Measurements from ENCODE around the gene SLC11A2.

SLC11A2 gene

DNA sequence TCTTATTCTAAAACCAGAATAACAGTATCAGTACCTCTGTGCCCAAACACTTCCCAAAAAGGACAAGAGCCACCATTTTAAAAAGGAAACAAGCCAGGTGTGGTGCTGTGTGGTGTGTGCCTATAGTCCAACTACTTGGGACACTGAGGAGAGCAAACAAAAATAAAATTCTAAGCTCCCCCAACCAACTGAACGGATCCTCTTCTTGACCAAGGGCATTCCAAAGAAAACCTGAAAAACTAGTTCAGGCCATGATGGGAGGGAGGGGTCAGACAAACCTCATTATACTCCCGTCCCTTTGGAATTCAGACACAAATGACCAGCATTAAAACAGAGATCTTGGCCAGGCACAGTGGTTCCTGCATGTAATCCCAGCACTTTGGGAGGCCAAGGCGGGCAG, 20.5 kb downstream of the SLC11A2 start:
- ATAC-seq = no peak
- no peak for TF ChIP-seq ZNF8 (CRISPR knock-in tag; IDR thresholded peaks at IDR 0.05)
- no peak for TF ChIP-seq TOX (CRISPR knock-in tag; IDR thresholded peaks at IDR 0.05; ENCODE audit: borderline replicate concordance)
- TF ChIP-seq, protein P1, sequence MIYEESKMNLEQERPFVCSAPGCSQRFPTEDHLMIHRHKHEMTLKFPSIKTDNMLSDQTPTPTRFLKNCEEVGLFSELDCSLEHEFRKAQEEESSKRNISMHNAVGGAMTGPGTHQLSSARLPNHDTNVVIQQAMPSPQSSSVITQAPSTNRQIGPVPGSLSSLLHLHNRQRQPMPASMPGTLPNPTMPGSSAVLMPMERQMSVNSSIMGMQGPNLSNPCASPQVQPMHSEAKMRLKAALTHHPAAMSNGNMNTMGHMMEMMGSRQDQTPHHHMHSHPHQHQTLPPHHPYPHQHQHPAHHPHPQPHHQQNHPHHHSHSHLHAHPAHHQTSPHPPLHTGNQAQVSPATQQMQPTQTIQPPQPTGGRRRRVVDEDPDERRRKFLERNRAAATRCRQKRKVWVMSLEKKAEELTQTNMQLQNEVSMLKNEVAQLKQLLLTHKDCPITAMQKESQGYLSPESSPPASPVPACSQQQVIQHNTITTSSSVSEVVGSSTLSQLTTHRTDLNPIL (CRISPR knock-in tag; IDR thresholded peaks at IDR 0.05; ENCODE audit: low read depth) = no peak
- TF ChIP-seq ZNF70 (CRISPR knock-in tag; IDR thresholded peaks at IDR 0.05) = no peak
- no peak for TF ChIP-seq ZC3H10 (CRISPR knock-in tag; IDR thresholded peaks at IDR 0.05)
- TF ChIP-seq GLIS3 (CRISPR knock-in tag; IDR thresholded peaks at IDR 0.05) = no peak
- TF ChIP-seq, protein P2, sequence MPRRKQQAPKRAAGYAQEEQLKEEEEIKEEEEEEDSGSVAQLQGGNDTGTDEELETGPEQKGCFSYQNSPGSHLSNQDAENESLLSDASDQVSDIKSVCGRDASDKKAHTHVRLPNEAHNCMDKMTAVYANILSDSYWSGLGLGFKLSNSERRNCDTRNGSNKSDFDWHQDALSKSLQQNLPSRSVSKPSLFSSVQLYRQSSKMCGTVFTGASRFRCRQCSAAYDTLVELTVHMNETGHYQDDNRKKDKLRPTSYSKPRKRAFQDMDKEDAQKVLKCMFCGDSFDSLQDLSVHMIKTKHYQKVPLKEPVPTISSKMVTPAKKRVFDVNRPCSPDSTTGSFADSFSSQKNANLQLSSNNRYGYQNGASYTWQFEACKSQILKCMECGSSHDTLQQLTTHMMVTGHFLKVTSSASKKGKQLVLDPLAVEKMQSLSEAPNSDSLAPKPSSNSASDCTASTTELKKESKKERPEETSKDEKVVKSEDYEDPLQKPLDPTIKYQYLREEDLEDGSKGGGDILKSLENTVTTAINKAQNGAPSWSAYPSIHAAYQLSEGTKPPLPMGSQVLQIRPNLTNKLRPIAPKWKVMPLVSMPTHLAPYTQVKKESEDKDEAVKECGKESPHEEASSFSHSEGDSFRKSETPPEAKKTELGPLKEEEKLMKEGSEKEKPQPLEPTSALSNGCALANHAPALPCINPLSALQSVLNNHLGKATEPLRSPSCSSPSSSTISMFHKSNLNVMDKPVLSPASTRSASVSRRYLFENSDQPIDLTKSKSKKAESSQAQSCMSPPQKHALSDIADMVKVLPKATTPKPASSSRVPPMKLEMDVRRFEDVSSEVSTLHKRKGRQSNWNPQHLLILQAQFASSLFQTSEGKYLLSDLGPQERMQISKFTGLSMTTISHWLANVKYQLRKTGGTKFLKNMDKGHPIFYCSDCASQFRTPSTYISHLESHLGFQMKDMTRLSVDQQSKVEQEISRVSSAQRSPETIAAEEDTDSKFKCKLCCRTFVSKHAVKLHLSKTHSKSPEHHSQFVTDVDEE (CRISPR knock-in tag; IDR thresholded peaks at IDR 0.05) = no peak
- TF ChIP-seq OSR1 (CRISPR knock-in tag; IDR thresholded peaks at IDR 0.05) = no peak
- no peak for TF ChIP-seq ESRRG (CRISPR knock-in tag; IDR thresholded peaks at IDR 0.05)
- no peak for TF ChIP-seq ISL1 (CRISPR knock-in tag; IDR thresholded peaks at IDR 0.05)
- TF ChIP-seq SNAI2 (CRISPR knock-in tag; IDR thresholded peaks at IDR 0.05) = no peak
- TF ChIP-seq ZFP30 (CRISPR knock-in tag; IDR thresholded peaks at IDR 0.05) = no peak
- TF ChIP-seq CSDC2 (CRISPR knock-in tag; IDR thresholded peaks at IDR 0.05) = no peak
- TF ChIP-seq, protein P3, sequence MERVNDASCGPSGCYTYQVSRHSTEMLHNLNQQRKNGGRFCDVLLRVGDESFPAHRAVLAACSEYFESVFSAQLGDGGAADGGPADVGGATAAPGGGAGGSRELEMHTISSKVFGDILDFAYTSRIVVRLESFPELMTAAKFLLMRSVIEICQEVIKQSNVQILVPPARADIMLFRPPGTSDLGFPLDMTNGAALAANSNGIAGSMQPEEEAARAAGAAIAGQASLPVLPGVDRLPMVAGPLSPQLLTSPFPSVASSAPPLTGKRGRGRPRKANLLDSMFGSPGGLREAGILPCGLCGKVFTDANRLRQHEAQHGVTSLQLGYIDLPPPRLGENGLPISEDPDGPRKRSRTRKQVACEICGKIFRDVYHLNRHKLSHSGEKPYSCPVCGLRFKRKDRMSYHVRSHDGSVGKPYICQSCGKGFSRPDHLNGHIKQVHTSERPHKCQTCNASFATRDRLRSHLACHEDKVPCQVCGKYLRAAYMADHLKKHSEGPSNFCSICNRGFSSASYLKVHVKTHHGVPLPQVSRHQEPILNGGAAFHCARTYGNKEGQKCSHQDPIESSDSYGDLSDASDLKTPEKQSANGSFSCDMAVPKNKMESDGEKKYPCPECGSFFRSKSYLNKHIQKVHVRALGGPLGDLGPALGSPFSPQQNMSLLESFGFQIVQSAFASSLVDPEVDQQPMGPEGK (CRISPR knock-in tag; IDR thresholded peaks at IDR 0.05; ENCODE audit: borderline replicate concordance) = no peak

DNA sequence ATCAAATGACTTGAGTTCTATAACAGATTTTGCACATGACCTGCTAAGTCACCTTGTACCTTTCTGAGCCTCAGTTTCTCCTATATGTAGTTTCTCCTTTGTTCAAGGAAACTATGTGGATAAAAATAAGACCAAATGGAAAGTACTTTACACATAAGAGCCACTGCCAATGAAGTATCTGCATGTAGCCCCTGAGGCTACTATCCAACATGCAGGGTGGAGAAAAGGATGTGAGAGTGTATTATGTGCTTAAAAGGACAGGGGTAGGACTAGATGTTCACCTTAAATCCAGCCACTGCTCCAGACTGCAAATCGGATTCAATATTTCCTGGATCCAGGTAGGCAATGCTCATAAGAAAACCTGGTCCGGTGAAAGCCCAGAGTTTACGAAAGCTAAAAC, 21.2 kb downstream of the SLC11A2 start:
- TF ChIP-seq TOX (CRISPR knock-in tag; IDR thresholded peaks at IDR 0.05; ENCODE audit: borderline replicate concordance) (no peak), ARNTL (CRISPR knock-in tag; IDR thresholded peaks at IDR 0.05; ENCODE audit: borderline replicate concordance, low read depth) (no peak), ISL1 (CRISPR knock-in tag; IDR thresholded peaks at IDR 0.05) (no peak), ZNF565 (CRISPR knock-in tag; conservative IDR thresholded peaks at IDR 0.05; ENCODE audit: low read depth) (no peak), ZFP3 (CRISPR knock-in tag; IDR thresholded peaks at IDR 0.05) (no peak), SNAI2 (CRISPR knock-in tag; IDR thresholded peaks at IDR 0.05) (no peak), CSDC2 (CRISPR knock-in tag; IDR thresholded peaks at IDR 0.05) (no peak), RARB (CRISPR knock-in tag; IDR thresholded peaks at IDR 0.05) (no peak), BACH2 (CRISPR knock-in tag; IDR thresholded peaks at IDR 0.05; ENCODE audit: borderline replicate concordance) (no peak), ESRRG (CRISPR knock-in tag; IDR thresholded peaks at IDR 0.05) (no peak), PPARA (CRISPR knock-in tag; IDR thresholded peaks at IDR 0.05; ENCODE audit: borderline replicate concordance) (no peak), ZC3H10 (CRISPR knock-in tag; IDR thresholded peaks at IDR 0.05) (no peak), GLIS3 (CRISPR knock-in tag; IDR thresholded peaks at IDR 0.05) (no peak)
- TF ChIP-seq, protein P2 (CRISPR knock-in tag; IDR thresholded peaks at IDR 0.05) = no peak
- TF ChIP-seq, protein P1 (CRISPR knock-in tag; IDR thresholded peaks at IDR 0.05; ENCODE audit: low read depth) = no peak
- ATAC-seq = no peak

DNA sequence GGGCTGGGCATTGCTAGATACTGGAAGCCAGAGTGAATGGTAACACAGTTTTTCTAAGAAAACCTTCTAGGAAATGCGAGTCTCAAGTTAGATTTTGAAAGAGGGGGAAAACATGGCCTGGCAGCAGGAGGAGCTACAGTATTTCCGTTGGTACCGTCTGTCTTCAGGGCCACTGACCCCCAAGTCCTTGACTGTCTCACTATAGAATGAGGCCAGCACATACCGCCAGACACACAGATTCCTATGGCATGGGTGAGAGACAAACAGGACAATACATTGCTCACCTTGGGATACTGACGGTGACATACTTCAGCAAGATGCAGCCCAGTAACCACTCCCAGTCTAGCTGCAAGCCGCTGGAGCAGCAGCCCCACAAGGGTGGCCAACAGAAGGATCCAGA, 21.7 kb downstream of the SLC11A2 start:
- ATAC-seq = no peak
- TF ChIP-seq, protein P2 (CRISPR knock-in tag; IDR thresholded peaks at IDR 0.05) = no peak
